Stimulated activated CD8-positive, alpha-beta memory T cell treated with anti-CD3 and anti-CD28 coated beads, Interleukin-12 subunit alpha, Interleukin-12 subunit beta, amount 100 ng/mL, for 1 hour (primary cell): ENCODE data around the gene OBSL1.

Source experiments
- DNase-seq: peaks from one replicate; pipeline ENCODE4 v3.0.0-alpha.2; 2020; ENCODE audit warnings: low read depth

OBSL1 gene

GRCh38 chr2:219549619-219550018 lies 21.7 kb downstream of the OBSL1 start:
- no peak for DNase-seq

- DNase-seq: no peak
Observed at GRCh38 chr2:219548990-219549389, 22.3 kb downstream of the OBSL1 start.

- no peak for DNase-seq
Observed at GRCh38 chr2:219547621-219548020, 23.7 kb downstream of the OBSL1 start.

- no peak for DNase-seq
Observed at GRCh38 chr2:219545943-219546352, 25.4 kb downstream of the OBSL1 start.

GRCh38 chr2:219545295-219545942 lies 25.9 kb downstream of the OBSL1 start:
- DNase-seq: no peak

- DNase-seq: no peak
Observed at GRCh38 chr2:219544567-219544966, 26.8 kb downstream of the OBSL1 start.

- peak; percentile 81 for DNase-seq
Observed at GRCh38 chr2:219543596-219544358, 27.6 kb downstream of the OBSL1 start, which contains the start of the genes CHPF and TMEM198. TSS of gene CHPF (minus strand) at chr2:219543809. CDS start at chr2:219543538, 271 bp downstream. TSS of gene TMEM198 (plus strand) at chr2:219544028. CDS start at chr2:219544728, 700 bp downstream.

- no peak for DNase-seq
Observed at GRCh38 chr2:219542931-219543595, 28.3 kb downstream of the OBSL1 start.

GRCh38 chr2:219541611-219542180 lies 29.6 kb downstream of the OBSL1 start:
- DNase-seq: peak; percentile 71

GRCh38 chr2:219540784-219541504 lies 30.4 kb downstream of the OBSL1 start:
- DNase-seq: no peak

- no peak for DNase-seq
Observed at GRCh38 chr2:219539926-219540678, 31.2 kb downstream of the OBSL1 start.

- no peak for DNase-seq
Observed at GRCh38 chr2:219538956-219539788, 32.2 kb downstream of the OBSL1 start.

- DNase-seq: no peak
Observed at GRCh38 chr2:219538504-219538951, 32.8 kb downstream of the OBSL1 start.

GRCh38 chr2:219537657-219538488 lies 33.5 kb downstream of the OBSL1 start:
- no peak for DNase-seq

GRCh38 chr2:219536967-219537366 lies 34.4 kb downstream of the OBSL1 start:
- no peak for DNase-seq

- no peak for DNase-seq
Observed at GRCh38 chr2:219536425-219536824, 34.9 kb downstream of the OBSL1 start.

GRCh38 chr2:219533930-219534661 lies 37.2 kb downstream of the OBSL1 start:
- no peak for DNase-seq

GRCh38 chr2:219532378-219532649 lies 39.0 kb downstream of the OBSL1 start:
- no peak for DNase-seq
